ENCODE measurements around the gene PEX11B.

- no peak for TF ChIP-seq CTCF (conservative IDR thresholded peaks at IDR 0.05; ENCODE audit: low read depth, low read length)
- TF ChIP-seq MAZ (IDR thresholded peaks at IDR 0.05; ENCODE audit: borderline replicate concordance, low read depth, low read length) = no peak
- no peak for TF ChIP-seq SMC3 (IDR thresholded peaks at IDR 0.05; ENCODE audit: low read depth, low read length)
- no peak for TF ChIP-seq POLR2A (IDR thresholded peaks at IDR 0.05; ENCODE audit: low read depth, low read length)
- no peak for TF ChIP-seq CHD1 (IDR thresholded peaks at IDR 0.05; ENCODE audit: low read depth, low read length)
- TF ChIP-seq RCOR1 (IDR thresholded peaks at IDR 0.05; ENCODE audit: insufficient replicate concordance, low read length) = no peak
- TF ChIP-seq BHLHE40 (IDR thresholded peaks at IDR 0.05; ENCODE audit: low read depth, low read length) = no peak
- no peak for TF ChIP-seq RFX5 (IDR thresholded peaks at IDR 0.05; ENCODE audit: low read depth, low read length)
- no peak for TF ChIP-seq MAFK (IDR thresholded peaks at IDR 0.05; ENCODE audit: low read depth, low read length)
- no peak for TF ChIP-seq RAD21 (IDR thresholded peaks at IDR 0.05; ENCODE audit: low read length)
- TF ChIP-seq, protein P1, sequence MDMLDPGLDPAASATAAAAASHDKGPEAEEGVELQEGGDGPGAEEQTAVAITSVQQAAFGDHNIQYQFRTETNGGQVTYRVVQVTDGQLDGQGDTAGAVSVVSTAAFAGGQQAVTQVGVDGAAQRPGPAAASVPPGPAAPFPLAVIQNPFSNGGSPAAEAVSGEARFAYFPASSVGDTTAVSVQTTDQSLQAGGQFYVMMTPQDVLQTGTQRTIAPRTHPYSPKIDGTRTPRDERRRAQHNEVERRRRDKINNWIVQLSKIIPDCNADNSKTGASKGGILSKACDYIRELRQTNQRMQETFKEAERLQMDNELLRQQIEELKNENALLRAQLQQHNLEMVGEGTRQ (IDR thresholded peaks at IDR 0.05; ENCODE audit: low read depth, low read length) = no peak
- no peak for TF ChIP-seq MXI1 (IDR thresholded peaks at IDR 0.05; ENCODE audit: borderline replicate concordance, low read depth, low read length)
These were observed 30.7 kb upstream of the PEX11B start for GRCh38 chr1:145949219-145949618.

Measured in IMR-90 (cell line).